ENCODE data around the gene ZNF43.
"Not testable (repeated sequence)": the region's sequence is repeated elsewhere in the genome, so short reads cannot be mapped to it uniquely, and the experiment has no call there.

ZNF43 gene

GRCh38 chr19:21789466-21790085, 46.4 kb downstream of the ZNF43 start:
- no peak for DNase-seq

- DNase-seq = no peak
Observed at GRCh38 chr19:21786936-21787335, 49.0 kb downstream of the ZNF43 start.

- DNase-seq = not testable (repeated sequence)
Observed at GRCh38 chr19:21775792-21776191, 60.2 kb downstream of the ZNF43 start.

- DNase-seq = peak; percentile 84 to 91
Observed at GRCh38 chr19:21767065-21767800, 68.7 kb downstream of the ZNF43 start, which contains the start of gene ZNF100. Gene ZNF100 (minus strand): TSS chr19:21767579. CDS start chr19:21767429, 150 bp downstream.

- not testable (repeated sequence) for DNase-seq
Observed at GRCh38 chr19:21766705-21767064, 69.3 kb downstream of the ZNF43 start.

- no peak for DNase-seq
Observed at GRCh38 chr19:21765151-21765550, 70.8 kb downstream of the ZNF43 start.

- not testable (repeated sequence) for DNase-seq
Observed at GRCh38 chr19:21761547-21761946, 74.4 kb downstream of the ZNF43 start.

- no peak for DNase-seq
Observed at GRCh38 chr19:21758296-21758695, 77.7 kb downstream of the ZNF43 start.

- DNase-seq = not testable (repeated sequence)
Observed at GRCh38 chr19:21755555-21755954, 80.4 kb downstream of the ZNF43 start.
